Mesendoderm (in vitro differentiated cells): ENCODE data around the gene CLCN4. TPM values are rescaled to one million over a fixed set of nuclear protein-coding genes. Genes with fewer than 3 reads are reported as not detected.
A peak's percentile ranks its signal among the peaks of the same experiment; 100 is the strongest.

Source experiments
- DNase-seq: peaks from one replicate; pipeline ENCODE4 v3.0.0; 2013
- H2AK5ac ChIP-seq: 2 replicates; pipeline ENCODE4 v1.6.1; 2013; ENCODE audit warnings: low read length, inconsistent platforms
- H2BK120ac ChIP-seq: 2 replicates; pipeline ENCODE4 v1.6.1; 2013; ENCODE audit warnings: low read depth, mild to moderate bottlenecking, low read length, moderate library complexity, mixed read lengths
- H2BK15ac ChIP-seq: replicated peaks from 2 replicates; pipeline ENCODE4 v1.6.1; 2013; ENCODE audit warnings: low read depth, mild to moderate bottlenecking, moderate library complexity
- H2BK5ac ChIP-seq: 2 replicates; pipeline ENCODE4 v1.6.1; 2013; ENCODE audit warnings: low read length, inconsistent platforms
- H3K18ac ChIP-seq: 2 replicates; pipeline ENCODE4 v1.6.1; 2013; ENCODE audit warnings: mild to moderate bottlenecking, low read length, mixed read lengths
- H3K23ac ChIP-seq: one replicate; pipeline ENCODE4 v1.6.1; 2013; ENCODE audit warnings: low read length
- H3K27ac ChIP-seq: 2 replicates; pipeline ENCODE4 v1.5.1; 2013; ENCODE audit warnings: low read depth, mild to moderate bottlenecking, inconsistent platforms, low read length, moderate library complexity
- H3K27me3 ChIP-seq: 2 replicates; pipeline ENCODE4 v1.6.1; 2013; ENCODE audit warnings: low read length, control low read depth, mild to moderate bottlenecking, inconsistent platforms; ENCODE audit not compliant: insufficient read depth, poor library complexity
- H3K36me3 ChIP-seq: 2 replicates; pipeline ENCODE4 v1.6.1; 2013; ENCODE audit warnings: low read length, inconsistent platforms; ENCODE audit not compliant: control insufficient read depth, insufficient read depth
- H3K4ac ChIP-seq: one replicate; pipeline ENCODE4 v1.6.1; 2013; ENCODE audit warnings: low read depth, mild to moderate bottlenecking, low read length, moderate library complexity
- H3K4me1 ChIP-seq: 2 replicates; pipeline ENCODE4 v1.6.1; 2013; ENCODE audit warnings: low read depth, low read length, inconsistent platforms; ENCODE audit not compliant: control insufficient read depth
- H3K4me2 ChIP-seq: 2 replicates; pipeline ENCODE4 v1.6.1; 2013; ENCODE audit warnings: low read length
- H3K4me3 ChIP-seq: 2 replicates; pipeline ENCODE4 v1.5.1; 2013; ENCODE audit warnings: mild to moderate bottlenecking, low read length
- H3K56ac ChIP-seq: one replicate; pipeline ENCODE4 v1.6.1; 2013; ENCODE audit warnings: low read length
- H3K79me1 ChIP-seq: 2 replicates; pipeline ENCODE4 v1.6.1; 2013; ENCODE audit warnings: low read length, inconsistent platforms
- H3K79me2 ChIP-seq: 2 replicates; pipeline ENCODE4 v1.6.1; 2013; ENCODE audit warnings: mild to moderate bottlenecking, low read length; ENCODE audit not compliant: control insufficient read depth, insufficient read depth
- H3K9ac ChIP-seq: 2 replicates; pipeline ENCODE4 v1.6.1; 2013; ENCODE audit warnings: low read length, inconsistent platforms
- H4K5ac ChIP-seq: one replicate; pipeline ENCODE4 v1.6.1; 2013; ENCODE audit warnings: low read length
- H4K8ac ChIP-seq: one replicate; pipeline ENCODE4 v1.6.1; 2013; ENCODE audit warnings: low read depth, mild to moderate bottlenecking, control low read depth, low read length, moderate library complexity
- WGBS: extraction: QIAGEN DNeasy Blood & Tissue Kit; methylation state at CpG from one replicate; pipeline ENCODE4 v1.1.7; 2013; ENCODE audit warnings: low lambda C conversion rate, missing lambda C conversion rate; ENCODE audit not compliant: insufficient coverage; ENCODE audit errors: extremely low coverage; 5-methylcytosine and 5-hydroxymethylcytosine counted together
- polyA plus RNA-seq, 2 experiments: library from polyadenylated mRNA; stranded (reverse); fragments of 200-250 nt; gene quantifications; one replicate each; pipeline ENCODE4 v1.2.3, GENCODE V29; 2013

The CLCN4 gene
- polyA plus RNA-seq (2013, experiment 1 of 2): 3.2 TPM
- 3.0 TPM for polyA plus RNA-seq (2013, experiment 2 of 2)

DNA sequence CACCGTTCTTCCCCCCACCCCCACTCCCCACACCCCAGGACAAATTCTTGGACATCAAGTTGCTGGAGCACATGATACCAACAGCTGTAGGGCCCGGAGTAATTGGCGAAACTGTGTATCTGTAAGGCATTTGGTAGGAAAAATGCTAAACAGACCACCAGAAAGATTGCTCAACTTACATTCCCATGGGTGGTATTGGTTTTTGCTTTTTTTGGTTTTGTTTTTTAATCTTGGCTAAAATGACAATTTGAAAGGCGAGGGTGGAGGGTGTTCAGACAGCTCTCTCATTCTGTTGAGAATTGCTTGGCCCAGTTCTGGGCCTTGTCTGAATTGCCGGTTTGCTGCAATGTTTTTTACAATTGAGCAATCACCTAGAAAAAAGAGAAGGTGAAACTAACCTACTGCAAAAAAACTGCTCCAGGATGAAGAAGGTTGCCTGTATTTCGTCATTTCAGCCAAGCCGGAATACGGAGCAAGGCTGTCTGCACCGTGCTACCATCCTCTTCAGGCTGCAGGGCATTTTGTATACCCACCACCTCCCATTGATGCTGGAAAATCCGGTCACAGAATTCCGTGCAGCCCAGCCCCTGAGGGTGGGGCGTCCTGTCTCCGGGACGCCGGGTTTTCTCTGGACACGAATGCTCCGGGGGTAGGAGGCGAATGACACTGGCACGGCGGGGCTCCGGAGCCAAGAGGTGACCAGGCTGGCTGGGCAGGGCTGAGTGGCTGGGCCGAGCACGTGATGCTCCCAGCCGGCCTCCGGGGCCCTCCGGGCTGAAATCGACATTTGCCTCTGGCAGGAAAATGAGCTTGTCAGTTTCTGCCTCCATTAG is at the start of gene CLCN4:
Gene CLCN4, plus strand, starts transcription at position 777 of the 833 bp plus-strand sequence. CDS start 28,058 bp downstream, outside the sequence.
- no peak within 1 kb of the TSS for H2BK15ac ChIP-seq
- no peak within 1 kb of the TSS for H2BK120ac ChIP-seq
- no peak within 1 kb of the TSS for H3K27ac ChIP-seq
- H3K4me1 ChIP-seq: peaks cover 5% of the 10 kb centered on the region
- H3K4me2 ChIP-seq: peak within 1 kb of the TSS; percentile 18
- no peak within 1 kb of the TSS for H3K4ac ChIP-seq
- H3K27me3 ChIP-seq: no peaks in the 10 kb centered on the region
- H3K23ac ChIP-seq: no peak within 1 kb of the TSS
- H2AK5ac ChIP-seq: no peak within 1 kb of the TSS
- no peak within 1 kb of the TSS for H4K5ac ChIP-seq
- peak within 1 kb of the TSS; percentile 31 for H3K18ac ChIP-seq
- H3K36me3 ChIP-seq: no peaks in the 10 kb centered on the region
- H3K9ac ChIP-seq: peak within 1 kb of the TSS; percentile 60
- H4K8ac ChIP-seq: no peak within 1 kb of the TSS
- H3K79me1 ChIP-seq: no peaks in the 10 kb centered on the region
- H2BK5ac ChIP-seq: no peak within 1 kb of the TSS
- peak; percentile 75 for DNase-seq
- H3K56ac ChIP-seq: peak within 1 kb of the TSS; percentile 67
- H3K4me3 ChIP-seq: no peak within 1 kb of the TSS
- no peaks in the 10 kb centered on the region for H3K79me2 ChIP-seq
- no CpG with 5 or more reads among the region's 27 CpGs for WGBS

- H3K4me3 ChIP-seq: no peak overlapping the region
- H2AK5ac ChIP-seq: no peak overlapping the region
- H3K4me2 ChIP-seq: no peak overlapping the region
- no peak overlapping the region for H2BK5ac ChIP-seq
- H4K8ac ChIP-seq: no peak overlapping the region
- H3K9ac ChIP-seq: no peak overlapping the region
- 100% methylated on average over 1 of the region's 2 CpGs for WGBS
- no peak overlapping the region for H3K27ac ChIP-seq
- H4K5ac ChIP-seq: no peak overlapping the region
- DNase-seq: no peak
- no peaks in the 10 kb centered on the region for H3K36me3 ChIP-seq
- no peak overlapping the region for H3K18ac ChIP-seq
- H3K27me3 ChIP-seq: no peaks in the 10 kb centered on the region
- H3K79me1 ChIP-seq: no peaks in the 10 kb centered on the region
- H3K4me1 ChIP-seq: no peaks in the 10 kb centered on the region
- H2BK120ac ChIP-seq: no peak overlapping the region
- H2BK15ac ChIP-seq: no peak overlapping the region
- no peak overlapping the region for H3K4ac ChIP-seq
- H3K79me2 ChIP-seq: no peaks in the 10 kb centered on the region
- H3K23ac ChIP-seq: no peak overlapping the region
- no peak overlapping the region for H3K56ac ChIP-seq
Observed at GRCh38 chrX:10107483-10107882, 49.3 kb upstream of the CLCN4 start.

DNA sequence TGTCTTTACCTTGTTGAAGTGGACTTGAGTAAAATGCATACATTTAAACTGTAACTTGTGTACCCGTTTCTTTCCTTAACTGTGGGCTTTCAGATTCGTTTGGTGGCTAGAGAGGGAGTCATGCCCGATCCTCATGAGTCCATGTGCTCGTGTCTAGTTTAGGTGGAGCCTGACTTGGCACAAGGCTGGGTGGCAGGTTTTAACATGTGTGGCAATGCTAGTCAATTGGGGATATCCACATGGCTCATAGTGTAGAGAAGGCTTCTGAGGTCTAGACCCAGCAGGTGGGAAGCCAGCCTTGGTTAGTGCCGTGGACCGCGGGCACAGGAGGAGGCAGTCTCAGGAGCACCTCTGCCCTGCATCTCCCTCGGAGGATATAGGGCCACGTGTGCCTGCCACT is 48.5 kb upstream of the CLCN4 start:
- WGBS: no CpG with 5 or more reads among the region's 9 CpGs

DNA sequence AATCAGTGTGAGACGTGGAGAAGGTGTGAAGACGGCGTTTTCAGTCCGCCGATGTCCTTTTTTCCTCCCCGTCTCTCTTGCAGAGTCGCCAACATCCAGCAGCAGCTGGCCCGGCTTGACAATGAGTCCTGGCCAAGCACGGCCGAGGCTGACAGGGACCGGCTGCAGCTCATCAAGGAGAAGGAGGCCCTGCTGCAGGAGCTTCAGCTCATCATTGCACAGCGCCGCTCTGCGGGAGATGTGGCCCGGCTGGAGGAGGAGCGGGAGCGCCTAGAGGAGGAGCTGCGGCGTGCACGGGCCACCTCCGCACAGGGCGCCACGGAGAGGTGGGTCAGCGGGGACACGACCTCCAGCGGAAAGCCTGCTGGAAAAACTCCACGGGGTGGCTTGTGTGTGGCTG is 47.1 kb upstream of the CLCN4 start:
- Histone ChIP-seq H3K79me2 (no peaks in the 10 kb centered on the region), H3K4ac (no peak overlapping the region), H4K5ac (no peak overlapping the region), H3K4me3 (no peak overlapping the region), H3K56ac (no peak overlapping the region), H2BK15ac (no peak overlapping the region), H3K27me3 (no peaks in the 10 kb centered on the region), H4K8ac (no peak overlapping the region), H3K36me3 (no peaks in the 10 kb centered on the region), H3K23ac (no peak overlapping the region), H2AK5ac (no peak overlapping the region), H3K18ac (no peak overlapping the region), H3K27ac (no peak overlapping the region), H2BK120ac (no peak overlapping the region), H3K9ac (no peak overlapping the region), H3K79me1 (no peaks in the 10 kb centered on the region), H3K4me1 (no peaks in the 10 kb centered on the region), H2BK5ac (no peak overlapping the region), H3K4me2 (no peak overlapping the region)
- DNase-seq: no peak
- no CpG with 5 or more reads among the region's 27 CpGs for WGBS

More for the DNA sequence above, 48.5 kb upstream of the CLCN4 start:
- Histone ChIP-seq H3K4me3 (no peak overlapping the region), H4K8ac (no peak overlapping the region), H3K18ac (no peak overlapping the region), H3K27me3 (no peaks in the 10 kb centered on the region), H4K5ac (no peak overlapping the region), H3K4ac (no peak overlapping the region), H3K9ac (no peak overlapping the region), H3K79me2 (no peaks in the 10 kb centered on the region), H3K56ac (no peak overlapping the region), H3K27ac (no peak overlapping the region), H3K23ac (no peak overlapping the region), H3K36me3 (no peaks in the 10 kb centered on the region), H2BK15ac (no peak overlapping the region), H3K4me2 (no peak overlapping the region), H3K4me1 (no peaks in the 10 kb centered on the region), H2BK120ac (no peak overlapping the region), H2BK5ac (no peak overlapping the region), H2AK5ac (no peak overlapping the region), H3K79me1 (no peaks in the 10 kb centered on the region)
- DNase-seq: no peak

- Histone ChIP-seq H3K56ac (no peak overlapping the region), H3K27me3 (no peaks in the 10 kb centered on the region), H4K5ac (no peak overlapping the region), H3K4ac (no peak overlapping the region), H2BK5ac (no peak overlapping the region), H4K8ac (no peak overlapping the region), H3K27ac (no peak overlapping the region), H3K18ac (no peak overlapping the region), H3K23ac (no peak overlapping the region), H3K4me2 (no peak overlapping the region), H3K79me1 (no peaks in the 10 kb centered on the region), H3K79me2 (no peaks in the 10 kb centered on the region), H3K9ac (no peak overlapping the region), H2AK5ac (no peak overlapping the region), H3K36me3 (no peaks in the 10 kb centered on the region), H2BK120ac (no peak overlapping the region), H3K4me1 (no peaks in the 10 kb centered on the region), H3K4me3 (no peak overlapping the region), H2BK15ac (no peak overlapping the region)
- no CpG with 5 or more reads among the region's 16 CpGs for WGBS
- DNase-seq: no peak
Observed at GRCh38 chrX:10110316-10110935, 46.3 kb upstream of the CLCN4 start.
